Measurements from ENCODE around the gene PRRT4.

Gene PRRT4

GRCh38 chr7:128381161-128381821 is 19.8 kb upstream of the PRRT4 start:
- no peak overlapping the region for H3K27ac ChIP-seq
- DNase-seq (ENCODE audit: low spot score), result peak; percentile 77
- H3K4me3 ChIP-seq, result no peak overlapping the region
- TF ChIP-seq CTCF (IDR thresholded peaks at IDR 0.05), result no peak

DNA sequence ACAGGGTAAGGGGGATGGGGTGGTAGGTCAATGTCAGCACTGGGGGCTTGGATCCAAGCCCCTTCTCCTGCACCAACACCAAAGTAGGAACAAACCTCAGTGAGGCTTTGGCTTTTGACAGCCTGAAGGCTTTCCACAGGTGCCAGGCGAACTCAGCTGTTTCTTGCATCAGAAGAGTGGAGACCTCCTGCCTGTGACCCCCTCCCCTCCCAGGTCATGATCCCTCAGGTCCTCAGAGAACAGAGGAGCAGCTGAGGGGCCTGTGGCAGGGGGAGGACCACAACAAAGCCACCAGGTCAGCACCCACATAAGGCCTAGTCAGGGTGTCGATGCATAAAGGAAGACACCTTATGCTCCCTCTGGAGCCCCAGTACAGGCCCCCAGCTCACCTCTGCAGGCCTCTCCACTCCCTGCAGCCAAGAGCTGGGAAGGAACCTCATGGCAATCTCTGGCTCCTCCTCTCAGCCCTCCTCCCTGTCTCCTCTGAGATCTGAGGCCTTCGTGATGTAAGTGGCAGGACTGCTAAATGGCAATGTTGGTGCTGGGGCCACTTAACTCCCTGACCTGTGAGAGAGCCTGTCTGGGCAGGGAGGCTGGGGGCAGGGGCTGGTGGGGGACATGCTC is 19.1 kb upstream of the PRRT4 start:
- no peak for DNase-seq (ENCODE audit: low spot score)
- Histone ChIP-seq H3K4me3 (no peak overlapping the region), H3K27ac (no peak overlapping the region)
- no peak for TF ChIP-seq CTCF (IDR thresholded peaks at IDR 0.05)

DNA sequence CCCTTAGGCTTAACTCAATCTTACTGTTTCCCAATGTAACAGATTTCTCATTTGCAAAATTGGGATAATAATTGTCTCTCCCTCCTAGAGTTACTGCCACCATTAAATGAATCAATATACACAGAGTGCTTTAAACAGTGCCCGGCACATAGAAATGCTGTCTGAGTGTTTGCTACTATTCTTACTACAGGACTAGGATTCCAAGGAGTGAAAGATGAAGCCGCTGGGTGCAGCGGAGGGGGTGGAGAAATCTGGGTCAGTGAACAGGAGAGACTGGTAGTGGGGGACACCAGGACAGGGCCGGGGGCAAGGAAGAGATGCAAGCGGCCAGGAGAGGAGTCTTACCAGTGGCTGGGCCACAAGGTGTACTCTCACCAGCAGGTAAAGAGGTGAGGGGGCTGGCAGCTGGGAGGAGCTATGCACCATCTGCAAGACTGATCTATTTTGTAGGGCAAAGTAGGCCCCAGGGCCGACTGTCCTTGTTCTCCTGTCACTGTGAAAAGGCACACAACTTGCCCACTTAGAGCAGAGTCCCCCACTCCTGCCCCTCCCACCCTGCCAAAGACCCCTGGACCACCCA is 18.5 kb upstream of the PRRT4 start:
- no peak for TF ChIP-seq CTCF (IDR thresholded peaks at IDR 0.05)
- DNase-seq (ENCODE audit: low spot score), result no peak
- no peak overlapping the region for H3K4me3 ChIP-seq
- H3K27ac ChIP-seq, result no peak overlapping the region

DNA sequence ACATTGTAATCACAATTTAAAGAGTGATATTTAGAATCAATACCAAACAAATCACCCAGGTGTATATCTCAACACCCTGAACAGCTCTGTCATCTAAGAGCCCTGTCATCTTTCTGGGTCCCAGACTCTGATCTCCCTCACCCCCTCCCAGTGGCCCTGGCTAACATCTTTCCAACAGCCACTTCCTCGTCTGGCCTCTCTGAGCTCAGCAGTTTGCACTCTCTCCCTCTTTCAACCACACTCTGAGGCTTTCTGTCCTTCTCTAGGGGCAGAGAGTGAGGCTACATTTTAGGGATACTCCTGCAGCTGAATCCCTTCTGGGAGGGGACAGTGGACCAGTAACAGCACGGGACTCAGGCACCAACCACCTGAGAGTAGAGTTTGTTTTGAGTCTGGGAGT is 17.1 kb upstream of the PRRT4 start:
- no peak for DNase-seq (ENCODE audit: low spot score)
- no peak overlapping the region for H3K27ac ChIP-seq
- no peak overlapping the region for H3K4me3 ChIP-seq
- TF ChIP-seq CTCF (IDR thresholded peaks at IDR 0.05), result no peak

- no peak for DNase-seq (ENCODE audit: low spot score)
- TF ChIP-seq CTCF (IDR thresholded peaks at IDR 0.05), result no peak
- no peak overlapping the region for H3K27ac ChIP-seq
- H3K4me3 ChIP-seq, result no peak overlapping the region
Observed at GRCh38 chr7:128376077-128376476, 14.6 kb upstream of the PRRT4 start.

DNA sequence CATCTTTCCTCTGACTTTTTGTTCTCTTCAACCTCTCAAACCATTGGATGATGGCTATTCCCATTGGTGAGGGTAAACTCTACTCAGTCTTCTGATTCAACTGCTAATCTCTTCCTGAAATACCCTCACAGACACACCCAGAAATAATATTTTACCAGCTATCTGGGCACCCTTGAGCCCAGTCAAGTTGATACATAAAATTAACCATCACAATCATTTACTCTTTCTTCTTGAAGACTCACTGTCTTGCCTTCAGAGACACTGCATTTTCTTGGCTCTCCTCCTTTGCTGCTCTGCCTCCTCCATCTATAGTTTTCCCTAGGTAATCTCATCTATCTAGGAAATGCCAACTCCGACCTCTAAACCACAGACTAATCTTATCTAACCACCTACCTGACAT is 12.6 kb upstream of the PRRT4 start:
- DNase-seq (ENCODE audit: low spot score), result no peak
- no peak for TF ChIP-seq CTCF (IDR thresholded peaks at IDR 0.05)
- Histone ChIP-seq H3K27ac (no peak overlapping the region), H3K4me3 (no peak overlapping the region)

GRCh38 chr7:128373606-128374005 is 12.1 kb upstream of the PRRT4 start:
- H3K4me3 ChIP-seq, result no peak overlapping the region
- no peak overlapping the region for H3K27ac ChIP-seq
- no peak for DNase-seq (ENCODE audit: low spot score)
- no peak for TF ChIP-seq CTCF (IDR thresholded peaks at IDR 0.05)

All from coronary artery (tissue), 2 donors.